SHP77 (cell line): Measurements from ENCODE around the gene IFT57.
"Not testable (repeated sequence)": the region's sequence is repeated elsewhere in the genome, so short reads cannot be mapped to it uniquely, and the experiment has no call there.

Experiments
- DNase-seq, 2 experiments: peaks; one replicate each; lab custom pipeline; 2025; lab: John Stamatoyannopoulos, UW

The IFT57 gene

GRCh38 chr3:108159105-108159504 lies 63.1 kb downstream of the IFT57 start:
- no peak for DNase-seq

DNA sequence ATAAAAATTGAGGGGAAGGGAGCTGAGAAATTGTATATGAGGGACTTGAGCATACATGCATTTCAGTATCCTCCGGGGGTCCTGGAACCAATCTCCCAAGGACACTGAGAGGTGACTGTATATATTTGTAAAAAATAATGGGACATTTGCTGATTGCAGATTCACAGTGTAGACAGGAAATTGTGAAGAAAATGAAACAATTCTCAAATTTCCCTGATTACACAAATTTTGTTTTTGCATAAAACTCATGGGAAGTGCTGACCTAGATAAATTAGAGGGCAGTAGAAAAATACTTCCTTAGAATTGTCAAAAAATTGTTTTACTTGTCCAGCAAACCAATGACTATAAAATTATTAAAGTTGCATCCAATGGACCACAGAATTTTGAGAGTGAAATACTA lies 64.0 kb downstream of the IFT57 start:
- DNase-seq, result no peak

GRCh38 chr3:108157273-108157672 lies 65.0 kb downstream of the IFT57 start:
- no peak for DNase-seq

- no peak for DNase-seq
Observed at GRCh38 chr3:108156312-108156853, 65.8 kb downstream of the IFT57 start.

- DNase-seq, result not testable (repeated sequence)
Observed at GRCh38 chr3:108155642-108156041, 66.6 kb downstream of the IFT57 start.

- DNase-seq, result peak; percentile 35 to 51
Observed at GRCh38 chr3:108153451-108153981, 68.7 kb downstream of the IFT57 start.

- DNase-seq, result no peak
Observed at GRCh38 chr3:108152274-108152673, 70.0 kb downstream of the IFT57 start.

- DNase-seq, result no peak
Observed at GRCh38 chr3:108150200-108150599, 72.0 kb downstream of the IFT57 start.

DNA sequence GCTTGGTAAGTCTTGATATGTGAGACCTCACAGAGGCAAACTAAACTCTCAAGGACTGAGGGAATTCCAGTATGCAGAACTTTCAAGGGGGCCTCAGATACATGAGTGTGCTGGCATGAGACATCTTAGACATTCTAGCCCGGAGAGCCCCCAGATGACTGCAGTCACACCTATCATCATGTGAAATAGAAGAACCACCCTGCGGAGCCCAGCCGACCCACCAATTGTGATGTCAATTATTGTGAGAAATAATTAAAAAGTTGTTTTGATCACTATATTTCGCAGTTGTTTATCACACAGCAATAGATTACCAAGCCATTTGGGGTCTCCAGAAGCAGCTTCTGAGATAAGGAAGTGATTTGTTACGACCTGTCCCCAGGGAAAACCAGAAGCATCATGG lies 76.1 kb downstream of the IFT57 start:
- DNase-seq, result no peak

DNA sequence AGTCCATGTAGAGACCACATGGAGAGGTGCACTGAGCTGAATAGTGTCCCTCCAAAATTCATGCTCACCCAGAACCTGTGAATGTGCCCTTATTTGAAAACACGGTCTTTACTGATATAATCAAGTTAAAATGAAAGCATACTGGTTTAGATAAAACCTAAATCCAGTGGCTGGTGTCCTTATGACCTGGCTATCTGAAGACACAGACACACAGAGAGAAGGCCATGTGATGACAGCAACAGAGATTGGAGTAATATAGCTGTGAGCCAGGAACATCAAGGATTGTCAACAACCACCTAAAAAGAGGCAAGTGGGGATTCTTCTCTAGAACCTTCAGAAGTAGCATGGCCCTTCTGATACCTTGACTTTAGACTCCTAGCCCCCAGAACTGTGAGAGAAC lies 76.6 kb downstream of the IFT57 start:
- no peak for DNase-seq

- DNase-seq, result no peak
Observed at GRCh38 chr3:108137460-108137814, 84.8 kb downstream of the IFT57 start.

DNA sequence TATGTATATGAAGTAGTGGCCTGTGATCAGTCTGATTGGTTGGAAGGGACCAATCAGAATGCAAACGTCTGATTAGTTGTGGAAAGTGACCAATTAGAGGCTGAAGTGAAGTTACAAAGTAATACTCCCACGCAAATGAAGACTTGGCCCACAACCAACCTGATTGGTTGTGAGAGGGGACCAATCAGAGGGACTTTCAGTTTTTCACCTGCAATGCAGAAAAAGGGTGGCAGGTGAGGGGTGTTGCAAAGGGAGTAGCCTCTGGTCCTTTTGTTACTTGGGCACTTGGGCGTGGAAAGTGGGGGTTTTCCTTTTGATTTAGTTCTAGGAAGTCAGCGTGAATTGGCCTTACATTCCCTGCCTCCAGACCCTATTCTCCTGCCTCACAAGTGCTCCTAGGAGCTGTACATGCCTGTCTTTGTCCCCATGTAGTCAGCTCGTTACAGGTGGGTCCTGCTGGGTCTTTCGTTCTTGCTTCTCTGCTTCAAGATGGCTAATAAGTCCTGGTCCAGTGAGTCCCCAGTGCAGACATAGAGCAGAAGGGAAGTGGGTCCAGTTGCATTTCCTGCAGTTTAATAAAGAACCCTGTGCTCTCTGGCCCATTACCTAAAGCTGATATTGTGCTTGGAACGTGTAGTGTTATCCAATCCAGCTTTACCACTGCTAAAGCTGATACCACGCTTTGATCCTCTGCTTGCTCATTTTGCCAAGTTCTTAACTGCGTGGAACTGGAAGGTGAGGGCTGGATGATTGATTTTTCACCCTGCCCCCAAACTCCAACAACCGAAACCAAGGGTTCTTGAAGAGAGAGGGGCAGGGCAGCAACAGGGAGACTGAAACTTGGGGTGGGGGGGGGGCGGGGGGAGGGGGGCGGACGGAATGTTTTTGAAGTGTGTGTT lies 85.4 kb downstream of the IFT57 start:
- no peak for DNase-seq

GRCh38 chr3:108134555-108134880 lies 87.7 kb downstream of the IFT57 start:
- DNase-seq, result no peak

GRCh38 chr3:108133858-108134554 lies 88.2 kb downstream of the IFT57 start:
- DNase-seq, result no peak

- no peak for DNase-seq
Observed at GRCh38 chr3:108133048-108133369, 89.2 kb downstream of the IFT57 start.

GRCh38 chr3:108131475-108132134 lies 90.6 kb downstream of the IFT57 start:
- DNase-seq, result no peak

- DNase-seq, result no peak
Observed at GRCh38 chr3:108130701-108131474, 91.3 kb downstream of the IFT57 start.

DNA sequence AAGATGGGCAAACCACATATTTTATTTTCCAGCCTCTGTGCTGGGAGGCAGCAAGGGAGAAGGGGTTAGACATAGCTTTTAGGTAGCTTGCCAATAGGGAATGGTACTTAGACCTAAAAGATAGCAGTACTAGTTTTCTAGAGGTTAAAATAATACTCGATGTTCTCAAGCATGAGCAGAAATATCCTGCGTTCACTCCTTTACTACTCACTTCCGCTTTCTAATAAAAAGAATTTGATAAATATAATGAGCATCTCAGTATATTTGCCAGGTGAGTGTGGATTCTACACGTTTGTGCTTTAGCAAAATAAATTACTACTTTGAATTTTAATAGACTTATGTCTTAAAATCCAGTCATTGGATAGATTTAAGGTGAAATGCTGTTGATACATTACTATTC lies 92.0 kb downstream of the IFT57 start:
- DNase-seq, result no peak

- no peak for DNase-seq
Observed at GRCh38 chr3:108127301-108127988, 94.8 kb downstream of the IFT57 start.

DNA sequence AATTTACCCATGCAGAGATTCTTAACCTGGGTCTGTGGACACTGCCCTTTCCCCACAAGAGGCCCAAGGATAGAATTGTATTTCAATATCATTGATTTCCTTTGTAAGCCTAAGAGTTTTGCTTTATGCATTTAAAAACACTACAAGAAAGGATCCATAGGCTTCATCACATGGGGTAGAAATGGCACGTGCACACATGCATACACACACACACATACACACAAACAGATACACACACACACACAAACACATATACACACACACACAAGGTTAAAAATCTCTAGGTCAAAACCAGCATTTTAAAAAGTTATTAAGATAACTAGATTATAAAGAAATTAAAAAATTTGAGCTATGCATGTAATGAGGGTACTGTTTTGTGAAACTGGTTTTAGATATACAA lies 95.9 kb downstream of the IFT57 start:
- no peak for DNase-seq

DNA sequence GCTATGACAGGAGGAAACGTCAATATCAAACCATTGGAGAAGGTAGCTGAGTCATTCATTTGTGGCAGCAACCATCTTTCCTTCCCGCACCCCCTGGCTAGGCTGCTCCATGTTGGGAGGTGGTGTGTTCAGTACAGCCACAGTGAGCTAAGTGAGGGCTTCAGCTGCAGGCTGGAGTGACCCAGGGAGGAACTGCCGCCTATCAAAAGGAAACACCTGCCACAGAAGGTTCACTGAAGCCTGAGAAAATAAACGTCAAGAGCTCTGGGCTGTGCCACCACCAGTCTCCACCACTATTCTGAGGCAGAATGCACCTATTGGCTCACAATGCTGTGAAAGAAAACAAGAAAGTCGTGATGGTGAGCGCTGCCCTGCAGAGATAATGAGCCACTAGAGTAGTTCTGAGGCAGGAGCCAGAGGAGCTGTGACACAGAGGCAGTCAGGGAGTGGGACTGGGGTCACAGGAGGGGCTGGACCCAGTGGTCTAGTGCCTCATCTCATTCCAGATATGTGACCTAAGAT lies 96.6 kb downstream of the IFT57 start:
- DNase-seq, result peak; percentile 64 to 77
